Osteoblast (primary cell): Measurements from ENCODE around the gene ZNF385D. TPM values are rescaled to one million over a fixed set of nuclear protein-coding genes. Genes with fewer than 3 reads are reported as not detected.

Source experiments
- DNase-seq: peaks from one replicate; pipeline ENCODE4 v3.0.0; 2011; ENCODE audit warnings: low spot score, mixed read lengths; ENCODE audit not compliant: insufficient read length; ENCODE audit errors: missing footprints
- H2AFZ ChIP-seq: 2 replicates; pipeline ENCODE4 v1.6.0; 2011; ENCODE audit warnings: mild to moderate bottlenecking, low read length
- H3K27ac ChIP-seq: 2 replicates; pipeline ENCODE4 v1.5.1; 2011; ENCODE audit warnings: mild to moderate bottlenecking, low read depth, low read length, moderate library complexity
- H3K27me3 ChIP-seq: 2 replicates; pipeline ENCODE4 v1.6.0; 2012; ENCODE audit warnings: mild to moderate bottlenecking, control low read depth, inconsistent platforms, low read length, moderate library complexity; ENCODE audit not compliant: insufficient read depth
- H3K36me3 ChIP-seq: 2 replicates; pipeline ENCODE4 v1.5.1; 2011; ENCODE audit warnings: mild to moderate bottlenecking, low read length, control low read depth, moderate library complexity; ENCODE audit not compliant: insufficient read depth
- H3K4me1 ChIP-seq: 2 replicates; pipeline ENCODE4 v1.5.1; 2011; ENCODE audit warnings: mild to moderate bottlenecking, low read length, control low read depth, moderate library complexity; ENCODE audit not compliant: insufficient read depth
- H3K4me2 ChIP-seq: 2 replicates; pipeline ENCODE4 v1.6.0; 2011; ENCODE audit warnings: mild to moderate bottlenecking, low read length; ENCODE audit not compliant: insufficient read depth
- H3K4me3 ChIP-seq: fragments of 200-600 bp; sonication (generic); 3 replicates; pipeline ENCODE4 v1.5.1; 2012; ENCODE audit warnings: mild to moderate bottlenecking, low read length, inconsistent platforms; ENCODE audit not compliant: insufficient read depth
- H3K79me2 ChIP-seq: 2 replicates; pipeline ENCODE4 v1.6.0; 2012; ENCODE audit warnings: mild to moderate bottlenecking, low read length, control low read depth, inconsistent platforms; ENCODE audit not compliant: insufficient read depth
- H3K9me3 ChIP-seq: 2 replicates; pipeline ENCODE4 v1.5.1; 2011; ENCODE audit warnings: low read depth, low read length, control low read depth
- H4K20me1 ChIP-seq: 2 replicates; pipeline ENCODE4 v1.6.0; 2012; ENCODE audit warnings: mild to moderate bottlenecking, low read length, control low read depth; ENCODE audit not compliant: insufficient read depth
- CTCF ChIP-seq: IDR thresholded peaks from 2 replicates; pipeline ENCODE4 v1.5.1; 2011; ENCODE audit warnings: mild to moderate bottlenecking, low read depth, low read length, moderate library complexity; ENCODE audit errors: extremely low read depth
- total RNA-seq: library from RNA; depleted of rRNA; stranded (reverse); fragments of >200 nt; gene quantifications from 2 replicates; pipeline ENCODE4 v1.2.3, GENCODE V29; 2012

The ZNF385D gene
- total RNA-seq, 1 donor, result 2.5 TPM

GRCh38 chr3:21463319-21463718 is 287.7 kb downstream of the ZNF385D start:
- Histone ChIP-seq H3K36me3 (no peaks in the 10 kb centered on the region), H3K4me1 (no peaks in the 10 kb centered on the region), H3K9me3 (peaks cover 2% of the 10 kb centered on the region), H3K4me2 (no peak overlapping the region), H3K4me3 (no peak overlapping the region), H4K20me1 (no peaks in the 10 kb centered on the region), H2AFZ (no peak overlapping the region), H3K79me2 (no peaks in the 10 kb centered on the region), H3K27ac (no peak overlapping the region), H3K27me3 (no peaks in the 10 kb centered on the region)
- no peak for TF ChIP-seq CTCF
- DNase-seq, result no peak

GRCh38 chr3:21462141-21462540 is 288.9 kb downstream of the ZNF385D start:
- Histone ChIP-seq H3K27ac (no peak overlapping the region), H3K4me2 (no peak overlapping the region), H3K27me3 (no peaks in the 10 kb centered on the region), H3K4me3 (no peak overlapping the region), H3K36me3 (no peaks in the 10 kb centered on the region), H4K20me1 (no peaks in the 10 kb centered on the region), H3K9me3 (peaks cover 2% of the 10 kb centered on the region), H2AFZ (no peak overlapping the region), H3K4me1 (no peaks in the 10 kb centered on the region), H3K79me2 (no peaks in the 10 kb centered on the region)
- no peak for DNase-seq
- no peak for TF ChIP-seq CTCF

GRCh38 chr3:21457084-21457483 is 293.9 kb downstream of the ZNF385D start:
- no peaks in the 10 kb centered on the region for H3K9me3 ChIP-seq
- H3K79me2 ChIP-seq, result no peaks in the 10 kb centered on the region
- no peaks in the 10 kb centered on the region for H3K27me3 ChIP-seq
- H3K4me1 ChIP-seq, result no peaks in the 10 kb centered on the region
- H4K20me1 ChIP-seq, result no peaks in the 10 kb centered on the region
- no peak overlapping the region for H3K4me3 ChIP-seq
- DNase-seq, result no peak
- no peak overlapping the region for H2AFZ ChIP-seq
- no peaks in the 10 kb centered on the region for H3K36me3 ChIP-seq
- no peak for TF ChIP-seq CTCF
- no peak overlapping the region for H3K27ac ChIP-seq
- no peak overlapping the region for H3K4me2 ChIP-seq

- no peaks in the 10 kb centered on the region for H3K9me3 ChIP-seq
- no peaks in the 10 kb centered on the region for H3K36me3 ChIP-seq
- no peak for TF ChIP-seq CTCF
- H4K20me1 ChIP-seq, result no peaks in the 10 kb centered on the region
- H2AFZ ChIP-seq, result no peak overlapping the region
- DNase-seq, result no peak
- H3K4me1 ChIP-seq, result no peaks in the 10 kb centered on the region
- no peaks in the 10 kb centered on the region for H3K79me2 ChIP-seq
- H3K4me2 ChIP-seq, result no peak overlapping the region
- no peak overlapping the region for H3K4me3 ChIP-seq
- no peak overlapping the region for H3K27ac ChIP-seq
- no peaks in the 10 kb centered on the region for H3K27me3 ChIP-seq
Measured at GRCh38 chr3:21449738-21450137, 301.3 kb downstream of the ZNF385D start.
